Smooth muscle cell (in vitro differentiated cells): ENCODE results near the gene NAP1L1. TPM values are rescaled to one million over a fixed set of nuclear protein-coding genes. Genes with fewer than 3 reads are reported as not detected.
A peak's percentile ranks its signal among the peaks of the same experiment; 100 is the strongest.

Experiments used
- DNase-seq: peaks from one replicate; lab custom pipeline; 2025; ENCODE audit not compliant: unreplicated experiment; lab: John Stamatoyannopoulos, UW
- H2AFZ ChIP-seq: fragments of 200-600 bp; sonication (generic); 2 replicates; pipeline ENCODE4 v1.6.0; 2016; ENCODE audit warnings: antibody characterized with exemption, low read depth, mild to moderate bottlenecking
- H3F3A ChIP-seq: fragments of 200-600 bp; sonication (generic); 2 replicates; pipeline ENCODE4 v1.6.0; 2017; ENCODE audit warnings: antibody characterized with exemption, low read depth
- H3K27ac ChIP-seq: fragments of 200-600 bp; sonication (generic); 2 replicates; pipeline ENCODE4 v1.5.1; 2016; ENCODE audit warnings: low read depth, mild to moderate bottlenecking
- H3K27me3 ChIP-seq: fragments of 200-600 bp; sonication (generic); 2 replicates; pipeline ENCODE4 v1.6.1; 2016; ENCODE audit warnings: low read depth, mild to moderate bottlenecking
- H3K36me3 ChIP-seq: fragments of 200-600 bp; sonication (generic); 2 replicates; pipeline ENCODE4 v1.5.1; 2016; ENCODE audit warnings: low read depth
- H3K4me1 ChIP-seq: fragments of 200-600 bp; sonication (generic); 2 replicates; pipeline ENCODE4 v1.5.1; 2016; ENCODE audit warnings: low read depth
- H3K4me2 ChIP-seq: fragments of 200-600 bp; sonication (generic); 2 replicates; pipeline ENCODE4 v1.6.0; 2016; ENCODE audit warnings: mild to moderate bottlenecking
- H3K4me3 ChIP-seq: fragments of 200-600 bp; sonication (generic); 2 replicates; pipeline ENCODE4 v1.5.1; 2016; ENCODE audit warnings: mild to moderate bottlenecking
- H3K79me2 ChIP-seq: fragments of 200-600 bp; sonication (generic); 2 replicates; pipeline ENCODE4 v1.6.0; 2016; ENCODE audit warnings: low read depth, mild to moderate bottlenecking
- H3K9ac ChIP-seq: fragments of 200-600 bp; sonication (generic); 2 replicates; pipeline ENCODE4 v1.6.0; 2016; ENCODE audit warnings: low read depth
- H3K9me3 ChIP-seq: fragments of 200-600 bp; sonication (generic); replicated peaks from 2 replicates; pipeline ENCODE4 v1.5.1; 2016; ENCODE audit warnings: low read depth
- H4K20me1 ChIP-seq: fragments of 200-600 bp; sonication (generic); 2 replicates; pipeline ENCODE4 v1.6.0; 2016; ENCODE audit warnings: low read depth
- WGBS: methylation state at CpG from one replicate; pipeline ENCODE4 v1.1.7; 2016; ENCODE audit warnings: low lambda C conversion rate; 5-methylcytosine and 5-hydroxymethylcytosine counted together
- polyA plus RNA-seq: library from polyadenylated mRNA; unstranded; fragments of >200 nt; fragmentation: Nextera tagmentation; extraction: Ambion mirVana; gene quantifications from 2 replicates; pipeline ENCODE4 v1.2.1, GENCODE V29; 2016
- total RNA-seq: library from RNA; depleted of rRNA; stranded (reverse); fragments of >200 nt; gene quantifications from 2 replicates; pipeline ENCODE4 v1.2.3, GENCODE V29; 2014
- TF ChIP-seq, protein P1 (sequence below): fragments of 200-600 bp; sonication (generic); IDR thresholded peaks from 2 replicates; pipeline ENCODE4 v1.5.1; 2017; ENCODE audit warnings: borderline replicate concordance, mild to moderate bottlenecking, antibody characterized with exemption; ENCODE audit not compliant: insufficient read depth, poor library complexity, severe bottlenecking

The NAP1L1 gene
- total and polyA plus RNA-seq, 2 experiments from 2014 or later = 110 to 221 TPM

DNA sequence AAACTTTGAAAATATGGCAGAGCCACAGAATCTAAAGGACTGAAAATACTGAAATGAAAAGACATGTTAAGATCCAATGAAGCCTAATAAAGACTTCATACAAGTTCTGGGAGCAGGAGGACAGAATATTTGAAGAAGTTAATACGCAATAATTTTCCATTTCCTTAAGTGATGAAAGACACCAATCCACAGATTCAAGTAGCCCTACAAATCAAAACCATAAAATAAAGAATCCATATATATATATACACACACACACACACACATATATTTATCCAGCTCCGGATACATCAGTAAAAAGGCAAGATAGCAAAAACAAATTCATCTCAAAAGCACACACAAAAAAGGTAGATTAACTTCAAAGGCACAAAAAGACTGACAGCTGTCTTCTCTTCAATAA is 5.7 kb downstream of the NAP1L1 start:
- Histone ChIP-seq H3K9ac (no peak overlapping the region), H3K27me3 (no peaks in the 10 kb centered on the region), H4K20me1 (peaks cover 99% of the 10 kb centered on the region), H3K27ac (no peak overlapping the region), H3K9me3 (no peaks in the 10 kb centered on the region), H3K36me3 (no peaks in the 10 kb centered on the region), H3K4me2 (no peak overlapping the region), H3F3A (peaks cover 4% of the 10 kb centered on the region), H3K4me1 (peaks cover 32% of the 10 kb centered on the region), H3K79me2 (peaks cover 100% of the 10 kb centered on the region), H2AFZ (no peak overlapping the region), H3K4me3 (no peak overlapping the region)
- TF ChIP-seq, protein P1, sequence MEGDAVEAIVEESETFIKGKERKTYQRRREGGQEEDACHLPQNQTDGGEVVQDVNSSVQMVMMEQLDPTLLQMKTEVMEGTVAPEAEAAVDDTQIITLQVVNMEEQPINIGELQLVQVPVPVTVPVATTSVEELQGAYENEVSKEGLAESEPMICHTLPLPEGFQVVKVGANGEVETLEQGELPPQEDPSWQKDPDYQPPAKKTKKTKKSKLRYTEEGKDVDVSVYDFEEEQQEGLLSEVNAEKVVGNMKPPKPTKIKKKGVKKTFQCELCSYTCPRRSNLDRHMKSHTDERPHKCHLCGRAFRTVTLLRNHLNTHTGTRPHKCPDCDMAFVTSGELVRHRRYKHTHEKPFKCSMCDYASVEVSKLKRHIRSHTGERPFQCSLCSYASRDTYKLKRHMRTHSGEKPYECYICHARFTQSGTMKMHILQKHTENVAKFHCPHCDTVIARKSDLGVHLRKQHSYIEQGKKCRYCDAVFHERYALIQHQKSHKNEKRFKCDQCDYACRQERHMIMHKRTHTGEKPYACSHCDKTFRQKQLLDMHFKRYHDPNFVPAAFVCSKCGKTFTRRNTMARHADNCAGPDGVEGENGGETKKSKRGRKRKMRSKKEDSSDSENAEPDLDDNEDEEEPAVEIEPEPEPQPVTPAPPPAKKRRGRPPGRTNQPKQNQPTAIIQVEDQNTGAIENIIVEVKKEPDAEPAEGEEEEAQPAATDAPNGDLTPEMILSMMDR = no peak
- 92% methylated on average over 2 of the region's 2 CpGs for WGBS
- no peak for DNase-seq

DNA sequence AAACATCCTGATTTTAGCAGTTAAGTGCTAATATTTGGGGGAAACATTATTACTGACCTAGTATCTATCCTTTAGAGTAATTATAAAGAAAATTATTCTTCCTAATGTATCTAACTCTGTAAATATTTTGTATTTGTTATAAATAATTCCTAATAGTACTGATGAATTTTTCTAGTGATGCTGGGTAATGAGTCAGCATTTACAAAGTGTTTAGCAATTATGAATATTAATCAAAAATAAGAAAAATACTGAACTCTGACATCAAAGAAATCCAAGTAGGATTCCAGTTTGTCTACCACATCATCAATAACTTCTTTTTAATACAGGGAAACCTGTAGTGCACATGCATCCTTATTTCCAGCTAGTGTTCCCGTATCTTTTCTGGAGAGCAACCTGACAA is 9.0 kb downstream of the NAP1L1 start:
- 85% methylated on average over 1 of the region's 1 CpG for WGBS
- H3K36me3 ChIP-seq = peaks cover 8% of the 10 kb centered on the region
- no peak overlapping the region for H2AFZ ChIP-seq
- H3F3A ChIP-seq = no peaks in the 10 kb centered on the region
- peaks cover 99% of the 10 kb centered on the region for H4K20me1 ChIP-seq
- H3K4me2 ChIP-seq = no peak overlapping the region
- H3K9ac ChIP-seq = no peak overlapping the region
- DNase-seq = no peak
- H3K27ac ChIP-seq = peak overlapping the region; percentile 8
- H3K9me3 ChIP-seq = no peaks in the 10 kb centered on the region
- H3K4me1 ChIP-seq = peaks cover 8% of the 10 kb centered on the region
- no peak overlapping the region for H3K4me3 ChIP-seq
- H3K79me2 ChIP-seq = peaks cover 100% of the 10 kb centered on the region
- H3K27me3 ChIP-seq = no peaks in the 10 kb centered on the region
- TF ChIP-seq, protein P1 = no peak

GRCh38 chr12:76074701-76075336 is 9.7 kb downstream of the NAP1L1 start:
- Histone ChIP-seq H3K4me2 (no peak overlapping the region), H3K79me2 (peaks cover 100% of the 10 kb centered on the region), H2AFZ (no peak overlapping the region), H3K4me3 (no peak overlapping the region), H3K9me3 (no peaks in the 10 kb centered on the region), H3K27me3 (no peaks in the 10 kb centered on the region), H3K9ac (no peak overlapping the region), H3F3A (no peaks in the 10 kb centered on the region), H4K20me1 (peaks cover 99% of the 10 kb centered on the region), H3K36me3 (peaks cover 8% of the 10 kb centered on the region), H3K4me1 (peaks cover 8% of the 10 kb centered on the region), H3K27ac (peak overlapping the region; percentile 8)
- DNase-seq = no peak
- 39% methylated on average over 1 of the region's 1 CpG for WGBS
- TF ChIP-seq, protein P1 = no peak

- Histone ChIP-seq H3K79me2 (peaks cover 100% of the 10 kb centered on the region), H3K9me3 (no peaks in the 10 kb centered on the region), H3K4me2 (no peak overlapping the region), H3K27ac (no peak overlapping the region), H3K4me1 (peaks cover 8% of the 10 kb centered on the region), H2AFZ (no peak overlapping the region), H3K27me3 (no peaks in the 10 kb centered on the region), H4K20me1 (peaks cover 99% of the 10 kb centered on the region), H3K4me3 (no peak overlapping the region), H3K9ac (no peak overlapping the region), H3F3A (peaks cover 8% of the 10 kb centered on the region), H3K36me3 (peaks cover 14% of the 10 kb centered on the region)
- TF ChIP-seq, protein P1 = no peak
- DNase-seq = no peak
These were observed 10.9 kb downstream of the NAP1L1 start for GRCh38 chr12:76073561-76073960.
